HG03460 (cell line): ENCODE measurements around the gene MYO16.

ENCODE experiments used
- ATAC-seq: cut with Tn5 transposase; IDR thresholded peaks from one replicate; pipeline ENCODE4 v1.9.1; 2021; ENCODE audit not compliant: unreplicated experiment

Gene MYO16

DNA sequence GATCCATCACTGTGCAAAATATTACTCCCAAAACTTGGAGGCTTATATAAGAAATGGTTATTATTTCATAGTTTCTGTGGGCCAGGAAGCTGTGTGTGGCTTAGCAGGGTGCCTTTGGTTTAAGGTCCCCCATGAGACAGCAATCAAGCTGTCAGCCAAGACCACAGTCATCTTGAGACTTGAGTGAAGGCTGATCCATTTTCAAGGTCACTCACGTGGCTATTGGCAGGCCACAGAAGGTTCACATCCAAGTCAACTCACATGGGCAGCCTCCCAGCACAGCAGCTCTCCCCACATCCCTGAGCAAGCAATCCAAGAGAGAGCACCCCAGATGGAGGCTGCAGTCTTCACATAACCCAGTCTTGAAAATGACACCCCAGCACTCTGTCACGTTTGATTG, 537.4 kb downstream of the MYO16 start:
- ATAC-seq: peak; percentile 30

DNA sequence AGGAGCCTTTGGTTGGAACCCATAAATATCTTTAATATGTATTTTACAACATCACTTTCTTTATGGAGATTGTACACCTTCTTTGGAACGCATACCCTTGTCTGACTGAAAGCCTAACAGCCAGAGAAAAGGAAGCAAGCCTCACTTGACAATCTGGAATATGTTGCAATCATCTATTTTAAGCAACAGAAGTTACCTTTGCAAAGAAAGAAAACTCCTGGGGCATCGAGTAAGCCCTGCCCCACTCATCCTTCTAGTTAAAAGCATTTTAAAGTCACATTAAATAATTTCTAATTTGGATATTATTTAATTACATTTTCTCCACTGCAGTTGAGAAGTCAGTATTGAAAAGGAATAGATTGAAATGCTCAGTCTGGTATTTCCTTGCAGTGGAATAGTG, 542.7 kb downstream of the MYO16 start:
- ATAC-seq: no peak

DNA sequence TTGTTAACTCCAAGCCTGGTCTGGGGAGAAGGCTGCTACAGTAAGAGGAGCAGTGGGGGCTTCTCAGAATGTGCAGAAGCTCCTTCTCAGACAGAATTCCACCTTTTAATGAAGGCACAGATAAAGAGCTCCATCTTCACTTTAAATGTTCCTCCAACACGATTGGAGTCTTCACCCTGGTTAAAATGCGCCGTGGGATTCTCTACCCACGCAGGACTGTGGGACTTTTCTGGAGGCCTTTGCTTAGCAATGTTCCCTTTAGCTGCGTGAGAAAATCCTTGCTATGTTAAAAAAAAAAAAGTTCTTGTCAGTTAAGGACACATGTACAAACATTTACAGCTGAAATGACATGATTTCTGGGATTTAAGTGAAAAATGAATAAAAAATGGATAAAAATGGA, 546.3 kb downstream of the MYO16 start:
- ATAC-seq: no peak

DNA sequence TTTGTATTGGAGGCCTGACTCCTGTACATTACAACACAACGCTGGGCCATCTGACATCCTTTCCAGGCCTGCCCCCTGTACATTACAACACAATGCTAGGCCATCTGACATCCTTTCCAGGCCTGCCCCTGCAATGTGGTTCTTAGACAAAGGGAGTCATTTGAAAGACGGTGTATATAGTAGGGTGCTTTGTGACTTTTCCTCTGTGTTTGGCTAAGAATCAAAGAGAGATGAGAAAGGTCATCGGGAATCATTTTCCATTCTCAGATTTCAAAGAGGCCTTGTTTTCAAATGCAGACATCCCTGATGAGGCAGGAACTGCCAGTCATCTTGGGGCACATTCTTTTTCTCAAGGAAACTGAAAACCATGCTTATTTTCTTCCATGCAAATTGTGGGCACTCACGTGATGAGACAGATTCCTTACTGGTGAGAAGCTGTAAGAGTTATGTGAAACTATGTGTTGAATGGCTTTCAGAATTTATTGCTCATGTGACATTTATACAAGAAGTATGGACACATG, 551.6 kb downstream of the MYO16 start:
- no peak for ATAC-seq

DNA sequence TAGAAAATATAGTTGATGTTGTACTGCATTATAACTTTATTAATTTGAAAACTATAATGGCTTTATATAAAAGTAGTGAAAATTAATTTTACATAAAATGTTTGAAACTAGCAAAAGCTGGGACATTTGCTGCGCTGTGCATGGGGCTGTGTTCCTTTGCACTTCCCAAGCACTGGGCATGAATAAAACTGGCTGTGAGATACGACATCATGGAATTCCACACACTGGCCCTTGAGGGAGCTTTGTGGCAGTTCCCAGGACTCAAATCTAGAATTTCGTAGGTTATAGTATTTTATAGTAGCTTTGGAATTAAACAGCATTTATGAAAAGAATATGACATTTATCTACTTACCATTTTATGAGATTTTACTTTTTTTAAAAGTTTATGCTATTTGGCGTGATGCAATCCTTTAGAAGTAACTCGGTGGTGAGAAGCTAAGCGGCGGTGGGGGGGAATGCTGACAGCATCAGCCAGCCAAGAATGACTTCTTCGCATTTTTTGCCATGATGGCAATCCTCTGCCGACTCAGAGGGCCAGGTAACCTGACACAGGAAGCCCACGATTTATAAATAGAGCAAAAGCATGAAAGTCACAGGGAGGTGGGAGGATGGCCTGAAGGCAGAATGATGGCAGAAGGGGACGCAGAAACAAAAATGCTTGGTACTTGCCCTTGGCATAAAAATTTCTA, 553.5 kb downstream of the MYO16 start:
- no peak for ATAC-seq

DNA sequence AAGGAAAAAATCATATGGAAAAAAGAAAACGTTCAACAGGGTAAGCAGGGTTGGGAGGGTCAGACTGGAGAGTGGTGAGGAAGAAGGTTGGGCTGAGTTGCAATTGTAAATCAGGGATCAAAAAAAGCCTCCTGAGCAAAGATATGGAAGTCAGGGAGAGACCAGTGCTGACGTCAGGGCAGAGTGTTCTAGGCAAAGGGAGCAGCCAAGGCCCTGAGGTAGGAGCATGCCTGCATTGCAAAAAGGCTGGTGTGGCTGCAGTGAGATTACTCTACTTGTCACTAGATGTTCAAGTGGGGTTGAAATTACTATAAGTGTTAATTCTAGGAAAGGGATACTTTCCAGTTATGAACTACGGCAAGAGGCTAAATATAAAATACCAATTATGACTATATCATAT, 562.0 kb downstream of the MYO16 start:
- no peak for ATAC-seq

DNA sequence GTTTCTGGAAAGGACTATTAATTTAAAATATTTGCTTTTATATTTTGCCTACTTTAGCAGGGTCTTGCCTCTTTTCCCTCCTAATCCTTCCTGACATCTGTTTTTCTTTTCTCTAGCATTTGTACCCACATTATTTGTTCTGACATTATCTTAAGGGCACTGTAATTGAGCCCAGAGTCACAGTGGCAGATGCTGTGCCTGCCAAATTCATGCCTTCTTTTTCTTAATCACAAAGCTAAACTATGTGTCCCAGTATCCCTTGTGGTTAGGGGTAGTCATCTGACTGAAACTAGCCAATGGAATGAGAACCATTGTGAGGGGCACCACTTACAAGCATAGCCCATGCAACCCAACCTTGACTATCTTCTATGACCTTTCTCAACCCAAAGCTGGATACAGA, 562.9 kb downstream of the MYO16 start:
- no peak for ATAC-seq

DNA sequence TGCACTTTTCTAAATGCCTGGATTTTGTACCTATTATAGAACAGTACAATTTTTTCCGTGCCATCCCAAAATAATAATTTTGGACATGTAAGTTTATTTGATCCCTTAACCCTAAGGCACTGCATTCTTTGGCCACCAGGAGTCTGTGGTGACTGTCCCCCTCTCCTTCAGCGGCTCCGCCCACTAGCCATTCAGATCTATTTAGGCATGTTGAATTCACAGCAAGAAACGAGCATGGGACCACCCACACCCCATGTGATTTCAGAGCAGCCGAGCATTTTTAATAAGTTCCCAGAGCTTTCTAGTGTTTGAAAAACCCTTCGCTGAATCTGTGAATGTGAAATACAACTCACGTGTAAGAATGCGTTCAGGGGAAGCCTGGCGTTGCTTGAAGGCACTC, 567.5 kb downstream of the MYO16 start:
- ATAC-seq: no peak

DNA sequence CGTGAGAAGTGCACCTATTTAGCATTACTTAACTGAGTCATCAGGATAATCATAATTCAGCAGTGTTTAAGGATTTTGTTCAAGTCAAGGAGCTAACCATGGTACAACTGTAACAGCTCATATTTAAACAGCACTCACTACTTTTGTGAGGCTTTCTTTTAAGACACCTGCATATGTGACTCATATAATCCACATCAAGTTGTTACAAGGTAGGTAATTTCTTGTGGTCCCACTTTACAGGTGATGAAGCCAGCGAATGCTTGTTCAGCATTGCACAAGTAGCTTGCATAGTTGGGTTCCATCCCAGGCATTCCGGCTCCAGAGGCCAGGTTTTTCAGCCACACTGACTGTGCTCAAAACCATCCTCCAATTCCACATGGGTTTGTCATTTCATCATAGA, 569.2 kb downstream of the MYO16 start:
- ATAC-seq: no peak

DNA sequence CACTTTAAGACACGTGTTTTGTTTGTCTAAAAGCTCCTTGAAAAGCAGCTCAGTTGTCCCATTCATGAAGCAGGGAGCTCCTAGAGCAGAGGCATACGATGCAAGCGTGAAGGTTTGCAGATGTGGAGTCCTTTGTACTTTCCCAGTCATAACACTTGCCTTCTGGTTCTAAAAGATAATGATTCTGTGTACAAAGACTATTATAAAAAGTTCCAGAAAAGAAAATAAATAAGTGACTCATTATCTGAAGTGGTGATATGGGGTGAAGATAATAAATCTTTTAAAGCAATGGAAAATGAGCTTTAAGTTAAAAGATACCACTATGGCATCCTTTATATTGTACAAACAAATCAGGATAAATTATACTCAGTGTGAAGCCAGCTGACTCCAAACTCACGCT, 569.9 kb downstream of the MYO16 start:
- no peak for ATAC-seq

DNA sequence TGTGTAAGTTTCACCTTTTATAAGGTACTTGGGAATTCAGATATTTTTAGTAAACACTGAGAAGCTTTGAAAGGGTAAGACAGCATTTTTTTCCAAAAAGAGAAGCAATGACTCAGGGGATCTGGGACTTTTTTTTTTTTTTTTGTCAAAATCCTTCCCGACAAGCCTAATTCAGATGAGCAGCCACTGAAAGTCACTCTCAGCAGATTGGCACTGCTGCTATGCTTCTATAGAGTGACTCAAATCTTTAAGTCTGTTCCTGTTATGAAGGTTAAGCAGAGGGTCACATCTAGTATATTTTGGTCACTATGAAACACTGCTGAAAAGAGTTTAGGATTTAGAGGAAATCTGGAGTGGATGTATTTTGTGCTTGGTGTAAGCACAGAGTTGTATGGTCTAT, 571.1 kb downstream of the MYO16 start:
- ATAC-seq: no peak

DNA sequence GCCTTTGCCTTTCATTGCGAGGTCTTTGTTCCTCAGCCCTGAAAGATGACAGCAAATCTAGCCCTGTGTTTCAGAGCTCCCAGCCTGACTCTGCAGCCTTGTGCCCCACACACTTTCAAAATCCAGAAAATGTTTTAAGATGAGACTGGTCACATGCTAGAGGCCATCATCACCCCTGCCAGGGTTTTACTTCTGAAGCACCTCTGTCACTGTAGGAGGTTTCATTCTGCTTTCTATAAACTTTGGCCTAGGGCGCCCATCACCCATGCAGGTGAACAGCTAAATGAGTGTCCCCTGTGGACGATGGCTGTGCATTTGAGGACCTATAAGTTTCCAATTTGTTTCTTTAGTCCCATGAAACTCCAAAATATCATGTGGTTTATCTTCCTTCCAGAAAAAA, 574.2 kb downstream of the MYO16 start:
- no peak for ATAC-seq

DNA sequence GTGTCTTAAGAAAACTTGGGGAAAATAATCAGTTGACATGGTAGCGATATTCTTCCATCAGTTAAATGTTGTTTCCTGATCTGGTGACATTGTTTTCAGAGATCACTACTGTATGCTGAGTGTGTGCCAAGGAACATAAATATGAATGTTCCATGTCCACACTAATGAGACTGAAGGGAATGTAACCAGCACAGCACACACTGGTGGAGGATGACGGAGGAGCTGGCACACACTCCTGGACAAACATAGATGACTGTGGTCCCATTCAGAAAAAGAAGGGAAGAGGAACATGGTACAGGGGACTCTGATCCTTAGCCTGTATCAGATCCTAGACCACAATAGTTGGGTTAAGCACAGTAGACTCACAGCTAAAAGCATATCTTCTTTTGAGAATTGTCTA, 574.8 kb downstream of the MYO16 start:
- ATAC-seq: no peak

DNA sequence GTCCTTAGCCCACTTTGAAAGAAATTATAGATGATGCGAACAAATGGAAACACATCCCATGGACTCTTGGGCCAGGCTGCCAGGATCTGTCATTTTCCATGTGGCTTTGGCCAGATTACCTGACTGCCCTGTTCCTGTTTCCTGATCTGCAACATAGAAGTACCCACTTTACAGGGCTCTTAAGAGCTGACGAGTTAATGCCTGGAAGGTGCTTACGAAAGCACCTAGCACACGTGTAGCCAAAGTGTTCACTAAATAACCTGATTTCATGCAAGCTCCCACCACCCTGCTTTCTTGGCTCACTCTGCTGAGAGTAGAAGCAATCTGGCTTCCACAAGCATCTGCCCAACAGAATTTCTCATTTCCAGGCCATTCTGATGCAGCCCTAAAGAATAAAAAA, 575.2 kb downstream of the MYO16 start:
- ATAC-seq: no peak

DNA sequence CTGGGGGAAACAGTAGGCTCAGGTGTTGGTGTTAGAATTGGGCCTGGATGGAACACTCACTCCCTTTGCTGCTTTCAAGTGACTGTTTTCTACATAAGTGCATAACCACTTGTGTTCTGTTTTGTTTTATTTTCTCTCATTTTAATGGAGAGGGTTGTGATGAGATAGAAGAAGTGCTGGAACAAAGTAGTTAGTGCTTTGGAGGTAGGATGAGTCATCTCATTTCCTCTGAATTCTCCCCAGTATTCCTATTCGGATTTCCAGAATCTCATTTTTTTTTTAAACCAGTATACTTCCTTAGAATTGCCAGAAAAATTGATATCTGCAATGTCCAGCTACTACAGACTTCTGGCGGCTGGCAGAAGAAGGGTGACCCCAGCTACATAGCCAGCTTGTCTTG, 575.9 kb downstream of the MYO16 start:
- no peak for ATAC-seq

DNA sequence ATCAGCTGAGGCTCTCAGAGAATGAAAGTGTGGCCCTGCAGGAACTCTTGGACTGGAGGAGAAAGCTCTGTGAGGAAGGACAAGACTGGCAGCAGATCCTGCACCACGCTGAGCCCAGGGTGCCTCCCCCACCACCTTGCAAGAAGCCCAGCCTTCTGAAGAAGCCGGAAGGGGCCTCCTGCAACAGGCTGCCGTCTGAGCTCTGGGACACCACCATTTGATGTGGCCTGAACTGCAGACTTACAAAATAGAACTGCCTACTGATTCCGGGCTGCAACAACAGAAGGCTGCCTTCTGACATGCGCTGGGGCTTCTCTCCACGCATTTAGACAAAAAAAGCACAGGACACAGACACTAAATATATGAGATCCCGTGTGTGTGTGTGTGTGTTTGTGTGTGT, 577.2 kb downstream of the MYO16 start:
- no peak for ATAC-seq

DNA sequence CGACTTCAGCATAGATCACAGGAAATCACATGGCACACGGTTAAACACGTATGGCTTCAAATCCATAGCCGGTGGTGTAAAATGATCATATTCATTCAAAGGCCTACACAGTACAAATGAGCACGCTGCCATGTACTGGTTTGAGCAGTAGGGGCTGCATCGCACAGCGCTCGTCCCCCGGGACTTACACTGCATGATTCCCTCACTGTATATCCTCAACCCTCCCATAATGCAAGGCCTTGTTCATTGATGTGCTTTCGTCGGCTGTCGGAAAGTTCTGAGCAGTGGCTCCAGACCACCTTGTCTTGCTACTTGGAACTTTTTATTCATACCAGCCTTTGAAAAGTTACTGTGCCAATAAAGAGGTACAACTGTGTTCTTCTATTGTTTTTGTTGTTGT, 578.2 kb downstream of the MYO16 start:
- no peak for ATAC-seq

DNA sequence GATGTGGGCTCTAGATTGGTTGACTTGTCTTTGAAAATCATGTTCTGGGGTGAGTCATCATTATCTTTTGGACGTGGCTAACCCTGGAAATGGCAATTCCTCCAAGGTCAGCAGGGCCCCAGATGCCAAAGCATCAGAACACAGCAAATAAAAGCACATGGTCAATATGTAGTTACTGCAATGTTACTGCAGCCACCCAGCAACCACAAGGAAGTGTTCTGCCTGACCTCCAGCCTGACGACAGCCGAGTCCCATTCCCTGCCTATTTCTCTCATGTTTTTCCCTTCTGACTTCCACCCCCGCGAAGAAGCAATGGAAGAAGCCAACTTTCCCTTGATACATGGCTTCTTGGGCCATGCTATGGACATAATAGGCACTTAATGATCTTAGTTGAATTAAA, 579.1 kb downstream of the MYO16 start:
- ATAC-seq: no peak

DNA sequence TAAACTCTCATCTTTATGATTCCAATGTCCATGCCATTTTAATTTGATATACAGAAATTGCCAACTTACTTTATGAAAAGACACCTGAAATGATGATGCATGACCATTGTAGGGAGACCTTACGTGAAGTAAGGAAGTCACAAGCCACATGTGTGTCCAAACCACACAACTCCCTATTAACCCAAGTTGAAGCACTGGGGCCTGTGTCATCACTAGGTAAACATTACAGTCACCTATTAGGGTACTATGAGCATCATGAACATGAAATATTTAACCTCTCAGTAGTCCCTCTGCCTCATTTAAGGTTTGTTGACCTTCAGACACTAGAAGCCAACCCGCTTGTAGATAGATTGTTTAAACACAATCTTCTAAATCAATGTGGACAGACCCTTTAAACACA, 580.1 kb downstream of the MYO16 start:
- no peak for ATAC-seq

DNA sequence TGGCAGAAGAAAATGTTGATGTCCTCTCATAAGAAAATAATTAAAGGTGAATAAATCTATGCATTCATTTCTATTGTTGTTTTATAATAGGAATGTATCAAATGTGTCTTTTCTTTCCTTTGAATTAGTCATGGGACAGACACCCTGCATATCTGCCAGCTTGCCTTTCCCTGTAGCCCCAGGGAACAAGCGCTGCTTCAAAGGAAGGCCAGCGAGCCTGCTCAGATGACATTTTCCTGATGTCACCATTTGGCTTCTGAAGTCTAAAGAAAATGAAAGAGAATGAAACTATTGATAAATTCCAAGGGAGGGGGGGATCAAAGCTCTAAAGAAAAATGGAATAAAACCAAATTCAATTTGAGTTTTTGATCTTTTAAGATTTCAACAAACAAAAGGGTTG, 582.2 kb downstream of the MYO16 start:
- no peak for ATAC-seq

DNA sequence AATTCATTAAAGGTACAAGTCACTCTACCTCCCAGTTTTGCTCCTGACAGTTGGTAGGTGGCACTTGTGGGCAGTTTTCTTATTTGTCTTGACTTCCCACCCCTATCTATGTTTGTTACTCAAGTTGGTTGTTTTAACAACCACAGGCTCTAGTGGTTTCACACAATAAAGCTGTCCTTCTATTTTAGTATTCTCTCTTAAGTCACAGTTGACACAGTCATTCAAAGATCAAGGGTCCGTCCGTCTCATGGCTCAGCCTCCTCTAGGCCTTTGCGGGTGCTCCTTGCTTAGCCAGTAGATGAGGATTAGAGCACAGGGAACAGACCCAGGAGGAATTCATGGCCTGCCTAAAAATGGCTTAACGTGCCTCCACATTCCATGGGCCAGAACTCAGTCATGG, 583.2 kb downstream of the MYO16 start:
- ATAC-seq: no peak

DNA sequence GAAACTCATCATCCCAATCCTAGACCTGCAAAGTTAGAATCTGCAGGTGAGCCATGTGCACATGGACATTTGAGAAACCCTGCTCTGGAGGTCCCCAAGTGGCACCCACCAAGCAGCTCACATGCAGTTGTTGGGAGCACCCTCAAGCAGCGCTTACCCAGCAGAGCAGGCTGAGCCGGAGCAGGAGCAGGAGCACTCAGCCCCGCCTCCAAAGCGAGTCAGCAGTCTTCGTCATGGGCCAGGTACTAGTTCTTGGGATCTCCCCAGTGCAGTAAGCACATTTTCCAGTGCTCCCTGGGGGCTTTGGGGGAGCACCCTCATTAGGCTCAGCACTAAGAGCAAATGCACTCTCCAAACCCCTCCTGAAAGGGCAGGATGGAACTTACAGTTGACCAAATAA, 584.3 kb downstream of the MYO16 start:
- no peak for ATAC-seq

DNA sequence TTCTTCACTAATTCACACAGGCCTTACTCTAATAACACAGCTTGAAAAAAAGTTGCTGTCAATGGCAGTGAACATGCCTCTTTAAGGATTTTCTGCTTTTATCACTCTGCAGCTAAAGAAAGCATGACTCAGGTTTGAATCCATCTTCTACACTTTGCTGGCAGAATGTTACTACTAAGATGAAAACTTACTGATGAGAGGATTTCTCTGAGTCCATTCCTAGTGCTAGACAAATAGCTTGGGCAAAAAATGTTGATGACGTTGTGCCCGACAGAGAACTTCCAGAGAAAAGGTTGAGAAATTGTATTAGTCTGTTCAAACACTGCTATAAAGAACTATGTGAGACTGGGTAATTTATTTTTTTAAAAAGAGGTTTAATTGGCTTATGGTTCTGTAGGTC, 585.0 kb downstream of the MYO16 start:
- ATAC-seq: no peak
